DND-41 (cell line): ENCODE data around the gene APBB1IP.

Experiments used
- CTCF ChIP-seq: IDR thresholded peaks from 2 replicates; pipeline ENCODE4 v1.5.1; 2012; ENCODE audit warnings: borderline replicate concordance, low read length, moderate library complexity, mild to moderate bottlenecking; ENCODE audit not compliant: poor library complexity, severe bottlenecking; ENCODE audit errors: extremely low read depth
- EZH2 ChIP-seq: IDR thresholded peaks from 3 replicates; pipeline ENCODE4 v1.6.1; 2012; ENCODE audit warnings: borderline replicate concordance, low read depth, mild to moderate bottlenecking, moderate library complexity, low read length, inconsistent platforms; ENCODE audit not compliant: severe bottlenecking

DNA sequence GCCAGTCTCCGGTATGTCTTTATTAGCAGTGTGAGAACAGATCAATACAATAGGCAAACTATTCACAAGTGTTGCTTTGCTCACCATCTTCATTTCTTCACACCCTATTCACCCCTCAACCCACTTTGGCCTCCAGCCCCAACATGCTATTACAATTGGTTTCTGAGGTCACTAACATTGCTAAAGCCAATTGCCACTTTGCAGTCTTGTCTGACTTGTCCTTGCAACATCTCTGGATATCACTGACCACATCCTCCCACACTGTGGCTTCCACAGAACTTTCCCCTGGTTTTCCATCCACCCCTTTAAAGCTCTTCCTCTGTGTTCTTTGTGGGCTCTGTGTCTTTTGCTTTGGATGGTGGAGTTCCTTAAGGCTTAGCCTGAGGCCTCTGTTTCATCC, 5.2 kb upstream of the APBB1IP start:
- no peak for TF ChIP-seq CTCF
- no peak for TF ChIP-seq EZH2
